ENCODE data around the gene DTNB.
"Not testable (repeated sequence)": the region's sequence is repeated elsewhere in the genome, so short reads cannot be mapped to it uniquely, and the experiment has no call there.

Gene DTNB

GRCh38 chr2:25582077-25582830 lies 91.1 kb downstream of the DTNB start:
- DNase-seq, result no peak

DNA sequence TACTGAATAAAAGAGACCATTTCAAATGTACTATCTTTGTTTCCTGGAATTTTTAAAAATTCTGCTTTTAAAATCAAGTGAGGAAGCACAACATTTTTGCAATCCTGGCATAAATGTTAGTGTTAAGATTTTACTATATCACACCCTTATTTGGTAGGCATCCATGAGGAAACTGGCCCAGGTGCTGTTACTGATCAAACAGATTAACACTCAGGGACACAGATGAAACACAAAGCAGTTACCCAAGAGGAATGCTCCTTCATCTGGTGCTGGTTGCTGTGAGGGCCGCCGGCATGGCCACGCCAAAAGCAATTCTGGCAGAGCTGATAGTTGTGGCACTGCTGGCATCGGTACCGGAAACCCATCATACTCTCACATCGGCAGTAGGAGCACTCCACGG lies 96.8 kb downstream of the DTNB start:
- no peak for DNase-seq

DNA sequence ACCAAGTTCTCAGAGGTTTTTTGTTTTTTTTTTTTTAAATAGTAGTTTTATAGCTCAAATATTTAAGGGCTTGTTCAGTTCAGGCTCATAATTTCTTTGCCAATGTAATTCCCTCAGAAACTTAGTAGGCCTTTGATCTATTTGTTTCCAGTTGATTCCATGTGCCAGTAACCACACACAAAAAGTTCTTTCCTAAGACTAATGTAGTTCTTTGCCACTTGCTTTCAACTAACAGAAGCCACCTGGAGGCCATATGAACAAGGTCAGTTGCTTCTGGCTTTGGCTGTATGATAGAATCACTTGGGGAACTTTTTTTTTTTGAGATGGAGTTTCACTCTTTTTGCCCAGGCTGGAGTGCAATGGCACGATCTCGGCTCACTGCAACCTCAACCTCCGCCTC lies 100.7 kb downstream of the DTNB start:
- DNase-seq, result no peak

GRCh38 chr2:25570161-25570845 lies 103.1 kb downstream of the DTNB start:
- no peak for DNase-seq

DNA sequence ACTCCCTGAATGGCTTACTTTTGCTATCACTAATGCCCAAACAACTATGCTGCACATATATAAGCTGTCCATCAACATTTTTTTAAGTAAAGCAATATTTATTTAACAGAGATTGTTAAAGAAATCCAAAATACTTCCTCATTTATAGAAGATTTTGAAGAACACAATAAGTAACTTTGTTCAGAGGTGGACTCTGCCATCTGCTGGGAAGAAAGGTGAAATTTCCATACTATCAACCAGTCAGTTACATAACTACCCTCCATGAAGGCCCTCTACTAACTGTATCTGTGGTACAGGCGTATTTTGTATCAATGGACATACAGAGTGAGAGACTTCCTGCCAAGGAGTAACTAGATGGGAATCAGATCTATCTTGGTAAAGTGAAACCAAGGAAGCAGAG lies 106.0 kb downstream of the DTNB start:
- no peak for DNase-seq

- no peak for DNase-seq
Observed at GRCh38 chr2:25566694-25567093, 106.7 kb downstream of the DTNB start.

DNA sequence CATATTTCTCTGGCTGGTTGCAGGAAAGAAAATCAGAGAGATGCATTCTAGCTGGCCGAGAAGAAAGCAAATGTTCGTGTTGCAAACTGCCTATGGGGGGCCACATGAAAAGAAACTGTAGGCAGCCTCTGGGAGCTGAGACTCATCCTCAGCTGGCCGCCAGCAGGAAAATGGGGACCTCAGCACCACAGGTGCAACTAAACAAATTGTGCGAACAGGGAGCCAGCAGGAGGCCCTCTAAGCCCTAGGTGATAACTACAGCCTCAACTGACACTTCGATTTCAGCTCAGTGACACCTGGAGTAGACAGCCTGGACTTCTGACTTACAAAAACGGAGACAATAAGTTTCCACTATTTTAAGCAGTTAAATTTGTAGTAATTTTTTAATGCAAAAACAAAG lies 107.3 kb downstream of the DTNB start:
- DNase-seq, result no peak

GRCh38 chr2:25561136-25561850 lies 112.1 kb downstream of the DTNB start:
- DNase-seq, result peak; percentile 32

DNA sequence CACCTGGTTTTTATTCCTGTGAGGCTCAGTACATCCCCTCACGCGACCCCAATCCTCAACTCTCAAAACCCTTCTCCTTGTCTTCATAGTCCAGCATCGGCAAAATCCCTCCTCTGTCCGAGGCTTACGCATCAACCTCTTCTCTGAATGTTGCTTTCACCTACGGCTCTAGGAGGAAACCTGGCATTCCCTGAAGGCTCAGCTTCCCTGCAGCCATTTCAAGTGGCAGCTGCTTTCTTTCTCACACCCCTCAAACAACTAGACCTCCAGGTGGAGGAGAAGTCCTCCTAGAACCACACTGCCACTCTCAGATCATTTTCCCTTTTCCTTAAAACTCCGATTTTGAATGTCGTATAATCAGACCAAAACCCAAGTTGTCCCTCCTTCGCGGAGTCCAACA lies 114.2 kb downstream of the DTNB start:
- DNase-seq, result no peak

DNA sequence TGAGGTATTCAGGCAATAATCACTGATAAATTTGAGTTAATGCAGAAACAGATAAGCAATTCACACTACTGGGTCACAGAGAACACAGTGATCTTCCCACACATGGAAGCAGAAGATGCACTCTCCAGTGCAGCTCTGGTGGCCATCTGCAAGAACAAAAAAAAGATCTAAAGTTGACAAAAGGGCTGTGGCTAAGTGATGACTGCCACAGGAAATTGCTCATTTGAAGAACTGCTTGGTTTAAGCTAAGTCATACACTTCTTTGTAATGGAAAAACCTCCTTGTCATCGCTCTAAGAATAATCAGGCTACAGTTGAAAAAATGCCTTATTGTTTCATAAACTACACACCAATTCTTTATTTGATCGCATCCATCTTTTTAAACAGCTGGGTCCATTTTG lies 115.1 kb downstream of the DTNB start:
- DNase-seq, result peak; percentile 58

DNA sequence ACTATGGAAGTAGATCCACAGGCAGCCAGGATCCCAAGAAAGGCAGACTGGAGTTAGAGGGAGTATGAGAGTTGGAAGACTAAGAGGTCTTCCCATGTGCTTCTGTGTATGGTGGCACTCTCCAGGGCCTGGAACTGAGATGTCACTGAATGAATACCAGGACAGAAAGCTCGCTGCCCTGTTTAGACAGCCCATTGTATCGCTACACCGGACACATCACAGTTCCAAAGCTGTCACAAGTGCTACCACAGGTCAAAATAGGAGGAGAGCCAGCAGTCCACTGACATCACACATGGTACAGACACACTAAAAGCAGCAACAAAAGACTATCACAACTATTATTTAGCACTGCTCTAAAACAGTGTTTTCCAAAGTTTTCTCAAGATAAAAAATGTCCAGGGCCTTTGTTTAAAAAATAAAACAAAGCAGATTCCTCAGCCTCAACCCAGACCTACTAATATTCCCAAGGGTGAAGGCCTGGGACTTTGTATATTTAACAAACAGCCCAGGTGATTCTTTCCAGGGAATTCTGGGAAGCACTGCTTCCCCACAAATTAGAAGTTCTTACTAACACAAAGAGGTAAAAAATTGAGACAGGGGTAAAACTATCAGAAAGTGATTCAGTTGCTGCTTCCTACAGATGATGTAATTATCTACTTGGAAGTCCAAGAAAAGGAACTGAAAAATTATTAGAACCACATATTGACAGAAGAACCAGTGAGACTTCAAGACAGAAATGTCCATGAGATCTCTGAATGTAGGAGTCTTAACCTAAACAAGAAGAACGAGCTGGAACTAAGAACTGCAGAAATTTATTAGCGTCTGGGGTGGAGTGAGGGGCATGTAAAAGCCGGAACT lies 116.0 kb downstream of the DTNB start:
- no peak for DNase-seq

- no peak for DNase-seq
Observed at GRCh38 chr2:25552318-25552717, 121.1 kb downstream of the DTNB start.

- DNase-seq, result no peak
Observed at GRCh38 chr2:25551316-25551715, 122.1 kb downstream of the DTNB start.

GRCh38 chr2:25549571-25549970 lies 123.8 kb downstream of the DTNB start:
- not testable (repeated sequence) for DNase-seq

GRCh38 chr2:25548601-25549000 lies 124.8 kb downstream of the DTNB start:
- DNase-seq, result no peak

DNA sequence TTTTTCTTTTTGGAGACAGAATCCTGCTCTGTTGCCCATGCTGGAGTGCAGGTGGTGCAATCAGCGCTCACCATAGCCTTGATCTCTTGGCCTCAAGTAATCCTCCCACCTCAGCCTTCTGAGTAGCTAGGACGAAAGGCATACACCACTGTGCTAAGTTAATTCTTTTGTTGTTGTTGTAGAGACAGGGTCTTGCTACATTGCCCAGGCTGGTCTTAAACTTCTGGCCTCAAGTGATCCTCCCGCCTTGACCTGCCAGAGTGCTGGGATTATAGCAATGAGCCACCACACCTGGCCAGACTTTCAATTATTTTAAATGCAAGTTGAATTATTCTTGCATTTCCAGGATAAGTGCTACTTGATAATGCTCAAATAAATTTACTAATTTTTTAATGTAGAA lies 126.5 kb downstream of the DTNB start:
- DNase-seq, result no peak

DNA sequence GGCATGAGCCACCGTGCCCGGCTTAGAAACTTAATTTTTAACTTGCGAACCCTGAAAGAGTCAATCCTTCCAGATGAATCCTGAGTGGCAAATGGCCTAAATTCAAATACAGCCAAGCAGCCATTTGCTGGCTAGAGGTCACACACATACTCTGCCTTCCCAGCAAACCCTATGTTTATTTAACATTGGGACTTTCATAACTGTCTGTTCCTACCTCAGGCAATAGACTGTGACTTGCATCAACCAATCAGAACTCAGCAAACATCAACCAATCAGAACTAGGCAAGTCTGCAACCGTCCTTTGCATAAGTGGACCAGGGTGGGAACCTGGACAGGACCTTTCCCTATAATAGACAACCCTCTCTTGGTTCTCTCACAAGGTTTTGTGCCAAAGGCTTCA lies 127.5 kb downstream of the DTNB start:
- no peak for DNase-seq

GRCh38 chr2:25544445-25544844 lies 128.9 kb downstream of the DTNB start:
- DNase-seq, result no peak

GRCh38 chr2:25543939-25544338 lies 129.4 kb downstream of the DTNB start:
- no peak for DNase-seq

- no peak for DNase-seq
Observed at GRCh38 chr2:25541378-25541777, 132.0 kb downstream of the DTNB start.

GRCh38 chr2:25539136-25539535 lies 134.2 kb downstream of the DTNB start:
- no peak for DNase-seq

DNA sequence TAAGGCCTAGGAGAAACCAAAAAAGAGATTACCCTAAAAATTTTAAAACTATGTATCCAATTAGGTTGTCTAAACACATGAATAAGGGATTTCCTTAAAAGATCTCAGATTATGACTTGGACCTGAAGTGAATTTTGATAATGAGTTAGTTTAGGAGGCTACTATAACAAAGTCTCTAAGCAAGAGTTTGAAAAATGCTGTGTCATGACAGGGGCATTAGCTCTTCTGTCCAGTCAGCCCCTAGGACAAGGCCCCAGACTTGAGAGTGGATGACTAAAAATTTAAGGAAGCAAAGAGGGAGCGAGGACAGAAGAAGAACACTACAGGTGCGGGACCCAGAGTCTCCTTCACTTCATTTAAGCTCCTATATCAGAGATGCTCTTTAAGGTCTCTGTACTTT lies 135.9 kb downstream of the DTNB start:
- DNase-seq, result no peak
